ENCODE measurements around the gene MARCHF7. TPM values are rescaled to one million over a fixed set of nuclear protein-coding genes. Genes with fewer than 3 reads are reported as not detected.

MARCHF7 gene
- total RNA-seq, 1 donor from 2014 or later = 105 TPM

DNA sequence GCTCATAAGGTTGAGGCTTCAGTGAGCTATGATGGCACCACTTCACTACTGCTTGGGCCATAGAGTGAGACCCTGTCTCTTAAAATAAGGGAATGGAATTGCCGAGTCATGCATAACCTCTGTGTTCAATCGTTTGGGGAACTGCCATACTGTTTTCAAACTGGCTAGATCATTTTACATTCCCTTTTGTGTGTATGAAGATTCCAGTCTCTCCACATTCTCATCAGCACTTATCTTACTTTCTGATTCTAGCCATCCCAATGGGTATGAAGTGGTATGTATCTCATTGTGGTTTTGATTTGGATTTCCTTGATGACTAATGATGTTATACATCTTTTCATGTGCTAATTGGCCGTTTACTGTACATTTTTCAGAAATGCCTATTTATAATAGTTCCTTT is 23.7 kb downstream of the MARCHF7 start:
- Histone ChIP-seq H4K20me1 (ENCODE audit: insufficient read depth, low read length) (peaks cover 83% of the 10 kb centered on the region), H3K27me3 (ENCODE audit: insufficient read depth, low read length) (no peaks in the 10 kb centered on the region), H3K4me3 (ENCODE audit: insufficient read depth, low read depth, low read length) (no peak overlapping the region), H3K4me2 (ENCODE audit: low read length) (peak overlapping the region; percentile 4), H3K4me1 (ENCODE audit: insufficient read depth, low read length) (peaks cover 6% of the 10 kb centered on the region), H3K79me2 (ENCODE audit: insufficient read depth, low read length) (peaks cover 98% of the 10 kb centered on the region), H2AFZ (ENCODE audit: low read depth, low read length) (no peak overlapping the region), H3K27ac (ENCODE audit: low read depth, low read length) (peak overlapping the region; percentile 33), H3K36me3 (ENCODE audit: insufficient read depth, low read length) (peaks cover 36% of the 10 kb centered on the region), H3K9ac (ENCODE audit: low read length) (peak overlapping the region; percentile 0), H3K9me3 (ENCODE audit: insufficient read depth, low read depth, low read length) (no peaks in the 10 kb centered on the region)
- peaks cover 24% of the 10 kb centered on the region for H3K36me3 Mint-ChIP-seq (ENCODE audit: low read depth, unreplicated experiment)
- no peaks in the 10 kb centered on the region for H3K9me3 Mint-ChIP-seq (ENCODE audit: unreplicated experiment)
- H3K4me1 Mint-ChIP-seq (ENCODE audit: low read depth, unreplicated experiment) = peaks cover 31% of the 10 kb centered on the region
- no peak overlapping the region for H3K27ac Mint-ChIP-seq (ENCODE audit: unreplicated experiment)
- peak overlapping the region; percentile 23 for H3K4me3 Mint-ChIP-seq (ENCODE audit: unreplicated experiment)
- TF ChIP-seq, protein P1, sequence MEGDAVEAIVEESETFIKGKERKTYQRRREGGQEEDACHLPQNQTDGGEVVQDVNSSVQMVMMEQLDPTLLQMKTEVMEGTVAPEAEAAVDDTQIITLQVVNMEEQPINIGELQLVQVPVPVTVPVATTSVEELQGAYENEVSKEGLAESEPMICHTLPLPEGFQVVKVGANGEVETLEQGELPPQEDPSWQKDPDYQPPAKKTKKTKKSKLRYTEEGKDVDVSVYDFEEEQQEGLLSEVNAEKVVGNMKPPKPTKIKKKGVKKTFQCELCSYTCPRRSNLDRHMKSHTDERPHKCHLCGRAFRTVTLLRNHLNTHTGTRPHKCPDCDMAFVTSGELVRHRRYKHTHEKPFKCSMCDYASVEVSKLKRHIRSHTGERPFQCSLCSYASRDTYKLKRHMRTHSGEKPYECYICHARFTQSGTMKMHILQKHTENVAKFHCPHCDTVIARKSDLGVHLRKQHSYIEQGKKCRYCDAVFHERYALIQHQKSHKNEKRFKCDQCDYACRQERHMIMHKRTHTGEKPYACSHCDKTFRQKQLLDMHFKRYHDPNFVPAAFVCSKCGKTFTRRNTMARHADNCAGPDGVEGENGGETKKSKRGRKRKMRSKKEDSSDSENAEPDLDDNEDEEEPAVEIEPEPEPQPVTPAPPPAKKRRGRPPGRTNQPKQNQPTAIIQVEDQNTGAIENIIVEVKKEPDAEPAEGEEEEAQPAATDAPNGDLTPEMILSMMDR (IDR thresholded peaks at IDR 0.05; ENCODE audit: insufficient read depth, low read depth, low read length) = no peak
- no peak for TF ChIP-seq EZH2 (IDR thresholded peaks at IDR 0.05; ENCODE audit: insufficient read depth, low read length)
- FAIRE-seq = no peak
- H3K27me3 Mint-ChIP-seq (ENCODE audit: low read depth, unreplicated experiment) = no peaks in the 10 kb centered on the region
- peak; percentile 81 for DNase-seq (ENCODE audit: low read depth)

GRCh38 chr2:159737292-159737916 is 25.1 kb downstream of the MARCHF7 start:
- TF ChIP-seq, protein P1 (IDR thresholded peaks at IDR 0.05; ENCODE audit: insufficient read depth, low read depth, low read length) = no peak
- no peak for TF ChIP-seq EZH2 (IDR thresholded peaks at IDR 0.05; ENCODE audit: insufficient read depth, low read length)
- Histone ChIP-seq H3K27ac (ENCODE audit: low read depth, low read length) (peak overlapping the region; percentile 1), H3K9ac (ENCODE audit: low read length) (no peak overlapping the region), H3K36me3 (ENCODE audit: insufficient read depth, low read length) (peaks cover 32% of the 10 kb centered on the region), H3K4me3 (ENCODE audit: insufficient read depth, low read depth, low read length) (no peak overlapping the region), H3K79me2 (ENCODE audit: insufficient read depth, low read length) (peaks cover 100% of the 10 kb centered on the region), H4K20me1 (ENCODE audit: insufficient read depth, low read length) (peaks cover 95% of the 10 kb centered on the region), H3K27me3 (ENCODE audit: insufficient read depth, low read length) (no peaks in the 10 kb centered on the region), H3K9me3 (ENCODE audit: insufficient read depth, low read depth, low read length) (no peaks in the 10 kb centered on the region), H3K4me2 (ENCODE audit: low read length) (no peak overlapping the region), H2AFZ (ENCODE audit: low read depth, low read length) (no peak overlapping the region), H3K4me1 (ENCODE audit: insufficient read depth, low read length) (peaks cover 6% of the 10 kb centered on the region)
- H3K36me3 Mint-ChIP-seq (ENCODE audit: low read depth, unreplicated experiment) = peaks cover 26% of the 10 kb centered on the region
- no peak overlapping the region for H3K4me3 Mint-ChIP-seq (ENCODE audit: unreplicated experiment)
- no peak for FAIRE-seq
- H3K27ac Mint-ChIP-seq (ENCODE audit: unreplicated experiment) = peak overlapping the region; percentile 66
- no peaks in the 10 kb centered on the region for H3K27me3 Mint-ChIP-seq (ENCODE audit: low read depth, unreplicated experiment)
- peak; percentile 42 for DNase-seq (ENCODE audit: low read depth)
- H3K4me1 Mint-ChIP-seq (ENCODE audit: low read depth, unreplicated experiment) = peaks cover 34% of the 10 kb centered on the region
- no peaks in the 10 kb centered on the region for H3K9me3 Mint-ChIP-seq (ENCODE audit: unreplicated experiment)

- no peak overlapping the region for H3K4me2 ChIP-seq (ENCODE audit: low read length)
- no peaks in the 10 kb centered on the region for H3K27me3 ChIP-seq (ENCODE audit: insufficient read depth, low read length)
- TF ChIP-seq EZH2 (IDR thresholded peaks at IDR 0.05; ENCODE audit: insufficient read depth, low read length) = no peak
- TF ChIP-seq, protein P1 (IDR thresholded peaks at IDR 0.05; ENCODE audit: insufficient read depth, low read depth, low read length) = no peak
- H3K27ac ChIP-seq (ENCODE audit: low read depth, low read length) = no peak overlapping the region
- peaks cover 30% of the 10 kb centered on the region for H3K36me3 ChIP-seq (ENCODE audit: insufficient read depth, low read length)
- no peaks in the 10 kb centered on the region for H3K9me3 ChIP-seq (ENCODE audit: insufficient read depth, low read depth, low read length)
- no peak overlapping the region for H2AFZ ChIP-seq (ENCODE audit: low read depth, low read length)
- FAIRE-seq (no peak), DNase-seq (ENCODE audit: low read depth) (no peak)
- H3K4me3 ChIP-seq (ENCODE audit: insufficient read depth, low read depth, low read length) = no peak overlapping the region
- Mint-ChIP-seq H3K4me3 (ENCODE audit: unreplicated experiment) (no peak overlapping the region), H3K36me3 (ENCODE audit: low read depth, unreplicated experiment) (peaks cover 27% of the 10 kb centered on the region), H3K27ac (ENCODE audit: unreplicated experiment) (no peak overlapping the region), H3K4me1 (ENCODE audit: low read depth, unreplicated experiment) (peaks cover 34% of the 10 kb centered on the region), H3K27me3 (ENCODE audit: low read depth, unreplicated experiment) (no peaks in the 10 kb centered on the region), H3K9me3 (ENCODE audit: unreplicated experiment) (no peaks in the 10 kb centered on the region)
- peaks cover 6% of the 10 kb centered on the region for H3K4me1 ChIP-seq (ENCODE audit: insufficient read depth, low read length)
- peaks cover 100% of the 10 kb centered on the region for H3K79me2 ChIP-seq (ENCODE audit: insufficient read depth, low read length)
- H3K9ac ChIP-seq (ENCODE audit: low read length) = no peak overlapping the region
- peaks cover 96% of the 10 kb centered on the region for H4K20me1 ChIP-seq (ENCODE audit: insufficient read depth, low read length)
Measured at GRCh38 chr2:159737917-159738296, 25.6 kb downstream of the MARCHF7 start.

All from astrocyte (in vitro differentiated cells and primary cell).